NCI-H1105 (cell line): ENCODE results near the gene SPACDR.

ENCODE experiments used
- DNase-seq: peaks from one replicate; lab custom pipeline; 2025; lab: John Stamatoyannopoulos, UW

SPACDR gene

GRCh38 chr7:100413346-100413745 lies 50.7 kb downstream of the SPACDR start:
- no peak for DNase-seq

- DNase-seq, result no peak
Measured at GRCh38 chr7:100411101-100411500, 53.0 kb downstream of the SPACDR start.

GRCh38 chr7:100407285-100408180 lies 56.5 kb downstream of the SPACDR start:
- DNase-seq, result peak; percentile 30

GRCh38 chr7:100406767-100407166 lies 57.3 kb downstream of the SPACDR start:
- no peak for DNase-seq
